ENCODE results near the gene POU4F2. TPM values are rescaled to one million over a fixed set of nuclear protein-coding genes. Genes with fewer than 3 reads are reported as not detected.

Gene POU4F2
- total RNA-seq (not detected), total RNA-seq (0 to 0.08 (median 0) reads per million in 172 experiments)
- polyA plus RNA-seq (2013, experiment 1 of 2) = not detected
- polyA plus RNA-seq (2013, experiment 2 of 2) = not detected

DNA sequence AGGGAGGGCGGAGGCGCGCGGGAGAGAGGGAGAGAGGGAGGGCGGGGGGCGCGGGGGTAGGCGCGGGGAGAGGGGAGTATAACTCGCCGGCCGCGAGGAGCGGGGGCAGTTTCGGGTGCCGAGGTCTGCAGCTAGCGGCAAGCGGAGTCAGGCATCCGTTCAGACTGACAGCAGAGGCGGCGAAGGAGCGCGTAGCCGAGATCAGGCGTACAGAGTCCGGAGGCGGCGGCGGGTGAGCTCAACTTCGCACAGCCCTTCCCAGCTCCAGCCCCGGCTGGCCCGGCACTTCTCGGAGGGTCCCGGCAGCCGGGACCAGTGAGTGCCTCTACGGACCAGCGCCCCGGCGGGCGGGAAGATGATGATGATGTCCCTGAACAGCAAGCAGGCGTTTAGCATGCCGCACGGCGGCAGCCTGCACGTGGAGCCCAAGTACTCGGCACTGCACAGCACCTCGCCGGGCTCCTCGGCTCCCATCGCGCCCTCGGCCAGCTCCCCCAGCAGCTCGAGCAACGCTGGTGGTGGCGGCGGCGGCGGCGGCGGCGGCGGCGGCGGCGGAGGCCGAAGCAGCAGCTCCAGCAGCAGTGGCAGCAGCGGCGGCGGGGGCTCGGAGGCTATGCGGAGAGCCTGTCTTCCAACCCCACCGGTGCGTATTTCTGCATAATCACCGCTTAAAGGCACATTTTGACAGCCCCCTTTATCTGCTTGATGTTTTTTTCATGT is at the start of gene POU4F2:
TSS of gene POU4F2 (plus strand) at position 108 of the 720 bp plus-strand sequence. CDS start at position 356, 248 bp downstream.
- peaks cover 58 to 91% of the 10 kb centered on the region in 2 experiments for H3K27me3 ChIP-seq (ENCODE audit: control insufficient read depth in 1 of 2, insufficient read depth in 2 of 2, low read length in 2 of 2)

DNA sequence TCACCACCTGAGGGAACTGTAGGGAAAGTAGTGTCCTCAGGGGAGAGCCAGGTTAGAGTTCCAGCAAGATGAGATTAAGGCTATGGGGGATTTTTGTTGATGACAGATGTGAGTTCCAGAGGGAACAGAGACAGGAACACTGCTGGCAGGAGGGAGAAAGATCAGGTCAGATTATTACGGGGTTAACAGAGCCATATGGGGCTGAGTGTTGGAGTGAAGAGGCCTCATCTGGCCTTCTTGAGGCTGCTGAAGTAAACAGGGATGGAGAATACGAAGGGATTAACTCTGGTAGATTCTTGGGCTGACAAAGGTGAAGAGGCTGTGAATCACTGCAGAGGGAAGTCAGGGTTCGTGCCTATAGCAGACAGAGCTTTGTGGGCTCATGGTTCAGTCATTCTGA is 47.9 kb upstream of the POU4F2 start:
- ATAC-seq (ENCODE audit: poor library complexity) (no peak), DNase-seq (no peak)
- Mint-ChIP-seq H3K27me3 (peaks cover 6% of the 10 kb centered on the region), H3K36me3 (ENCODE audit: low read depth) (no peaks in the 10 kb centered on the region), H3K4me1 (ENCODE audit: low read depth) (no peaks in the 10 kb centered on the region), H3K27ac (no peak overlapping the region), H3K9me3 (peaks cover 3% of the 10 kb centered on the region), H3K4me3 (no peak overlapping the region)
- H3K27me3 ChIP-seq (ENCODE audit: control insufficient read depth in 1 of 2, insufficient read depth in 2 of 2, low read length in 2 of 2) = no peaks in the 10 kb centered on the region
- intact Hi-C loops (cut with DNase I, micrococcal nuclease) = no loop called here
- H3K27ac ChIP-seq (ENCODE audit: low read depth in 1 of 2, low read length in 2 of 2) = no peak overlapping the region
- ChIA-PET CTCF (no interaction called here), POLR2A (no interaction called here)
- no peaks in the 10 kb centered on the region for H3K4me1 ChIP-seq (ENCODE audit: insufficient read depth, low read length)
- TF ChIP-seq, protein P1, sequence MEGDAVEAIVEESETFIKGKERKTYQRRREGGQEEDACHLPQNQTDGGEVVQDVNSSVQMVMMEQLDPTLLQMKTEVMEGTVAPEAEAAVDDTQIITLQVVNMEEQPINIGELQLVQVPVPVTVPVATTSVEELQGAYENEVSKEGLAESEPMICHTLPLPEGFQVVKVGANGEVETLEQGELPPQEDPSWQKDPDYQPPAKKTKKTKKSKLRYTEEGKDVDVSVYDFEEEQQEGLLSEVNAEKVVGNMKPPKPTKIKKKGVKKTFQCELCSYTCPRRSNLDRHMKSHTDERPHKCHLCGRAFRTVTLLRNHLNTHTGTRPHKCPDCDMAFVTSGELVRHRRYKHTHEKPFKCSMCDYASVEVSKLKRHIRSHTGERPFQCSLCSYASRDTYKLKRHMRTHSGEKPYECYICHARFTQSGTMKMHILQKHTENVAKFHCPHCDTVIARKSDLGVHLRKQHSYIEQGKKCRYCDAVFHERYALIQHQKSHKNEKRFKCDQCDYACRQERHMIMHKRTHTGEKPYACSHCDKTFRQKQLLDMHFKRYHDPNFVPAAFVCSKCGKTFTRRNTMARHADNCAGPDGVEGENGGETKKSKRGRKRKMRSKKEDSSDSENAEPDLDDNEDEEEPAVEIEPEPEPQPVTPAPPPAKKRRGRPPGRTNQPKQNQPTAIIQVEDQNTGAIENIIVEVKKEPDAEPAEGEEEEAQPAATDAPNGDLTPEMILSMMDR (IDR thresholded peaks at IDR 0.05) = no peak
- no peak overlapping the region for H3K4me3 ChIP-seq (ENCODE audit: low read length)
- H3K36me3 ChIP-seq (ENCODE audit: insufficient read depth, low read length) = no peaks in the 10 kb centered on the region
- peaks cover 0 to 3% of the 10 kb centered on the region in 2 experiments for H3K9me3 ChIP-seq (ENCODE audit: control insufficient read depth in 1 of 2, insufficient read depth in 1 of 2, low read length in 2 of 2)

More for the DNA sequence above, at the start of gene POU4F2:
- Histone ChIP-seq H3K4me1 (ENCODE audit: insufficient read depth, low read length) (peaks cover 5% of the 10 kb centered on the region), H3K4me3 (ENCODE audit: low read length) (no peak within 1 kb of the TSS), H3K9me3 (ENCODE audit: control insufficient read depth in 1 of 2, insufficient read depth in 1 of 2, low read length in 2 of 2) (peaks cover 0 to 39% of the 10 kb centered on the region in 2 experiments), H3K36me3 (ENCODE audit: insufficient read depth, low read length) (no peaks in the 10 kb centered on the region), H3K27ac (ENCODE audit: low read depth in 1 of 2, low read length in 2 of 2) (no peak within 1 kb of the TSS)
- Mint-ChIP-seq H3K27me3 (peaks cover 91% of the 10 kb centered on the region), H3K4me3 (peak within 1 kb of the TSS; percentile 74), H3K27ac (no peak within 1 kb of the TSS), H3K9me3 (no peaks in the 10 kb centered on the region), H3K36me3 (ENCODE audit: low read depth) (no peaks in the 10 kb centered on the region), H3K4me1 (ENCODE audit: low read depth) (peaks cover 11% of the 10 kb centered on the region)
- DNase-seq = no peak
- CTCF ChIA-PET = no interaction called here
- intact Hi-C loops (cut with DNase I, micrococcal nuclease) = no loop called here
- ATAC-seq (ENCODE audit: poor library complexity) = no peak
- POLR2A ChIA-PET = no interaction called here
- TF ChIP-seq, protein P1 (IDR thresholded peaks at IDR 0.05) = no peak

DNA sequence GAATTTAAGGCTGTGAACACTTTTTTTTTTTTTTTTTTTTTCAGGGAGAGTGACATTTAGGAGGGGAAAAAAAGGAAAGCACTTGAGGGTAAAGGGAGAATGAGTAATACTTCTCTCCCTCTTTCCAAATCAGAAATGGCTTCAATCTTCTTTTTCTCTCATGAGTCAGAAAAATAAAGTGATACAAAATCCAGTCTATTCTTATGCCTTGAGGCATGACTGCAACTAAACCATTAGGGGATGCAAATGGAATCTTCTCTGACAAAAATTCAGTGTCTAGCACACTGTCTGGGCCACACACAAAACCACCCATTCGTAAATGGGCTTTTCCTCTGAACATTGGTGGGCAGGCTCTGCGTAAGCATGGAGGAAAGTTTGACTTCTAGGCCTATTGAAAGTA is 46.7 kb upstream of the POU4F2 start:
- Mint-ChIP-seq H3K27me3 (peaks cover 6% of the 10 kb centered on the region), H3K4me1 (ENCODE audit: low read depth) (no peaks in the 10 kb centered on the region), H3K36me3 (ENCODE audit: low read depth) (no peaks in the 10 kb centered on the region), H3K27ac (no peak overlapping the region), H3K9me3 (peaks cover 8% of the 10 kb centered on the region), H3K4me3 (no peak overlapping the region)
- Histone ChIP-seq H3K9me3 (ENCODE audit: control insufficient read depth in 1 of 2, insufficient read depth in 1 of 2, low read length in 2 of 2) (peaks cover 0 to 3% of the 10 kb centered on the region in 2 experiments), H3K4me3 (ENCODE audit: low read length) (no peak overlapping the region), H3K36me3 (ENCODE audit: insufficient read depth, low read length) (no peaks in the 10 kb centered on the region), H3K27ac (ENCODE audit: low read depth in 1 of 2, low read length in 2 of 2) (no peak overlapping the region), H3K27me3 (ENCODE audit: control insufficient read depth in 1 of 2, insufficient read depth in 2 of 2, low read length in 2 of 2) (no peaks in the 10 kb centered on the region), H3K4me1 (ENCODE audit: insufficient read depth, low read length) (no peaks in the 10 kb centered on the region)
- ATAC-seq (ENCODE audit: poor library complexity) (no peak), DNase-seq (no peak)
- POLR2A ChIA-PET = no interaction called here
- intact Hi-C loops (cut with DNase I, micrococcal nuclease) = no loop called here
- CTCF ChIA-PET = no interaction called here
- TF ChIP-seq, protein P1 (IDR thresholded peaks at IDR 0.05) = no peak
